Parathyroid adenoma (tissue), 2 donors: ENCODE measurements around the gene KIF25.

Source experiments
- H2AFZ ChIP-seq: fragments of 300-600 bp; sonication (generic); one replicate; pipeline ENCODE4 v1.7.0; 2017; ENCODE audit warnings: antibody characterized with exemption, mild to moderate bottlenecking
- H3K27ac ChIP-seq: fragments of 300-600 bp; sonication (generic); one replicate; pipeline ENCODE4 v1.7.0; 2017
- H3K27me3 ChIP-seq: fragments of 300-600 bp; sonication (generic); one replicate; pipeline ENCODE4 v1.7.0; 2017; ENCODE audit warnings: low read length; ENCODE audit not compliant: control insufficient read depth, insufficient read depth
- H3K36me3 ChIP-seq: fragments of 300-600 bp; sonication (generic); one replicate; pipeline ENCODE4 v1.7.0; 2017; ENCODE audit warnings: low read length; ENCODE audit not compliant: control insufficient read depth, insufficient read depth
- H3K4me1 ChIP-seq: fragments of 300-600 bp; sonication (generic); one replicate; pipeline ENCODE4 v1.7.0; 2017; ENCODE audit warnings: control low read depth
- H3K4me2 ChIP-seq: fragments of 300-600 bp; sonication (generic); one replicate; pipeline ENCODE4 v1.7.0; 2017; ENCODE audit warnings: low read length
- H3K4me3 ChIP-seq: fragments of 300-600 bp; sonication (generic); one replicate; pipeline ENCODE4 v1.7.0; 2017; ENCODE audit warnings: low read depth, low read length
- H3K79me2 ChIP-seq: fragments of 300-600 bp; sonication (generic); one replicate; pipeline ENCODE4 v1.7.0; 2017; ENCODE audit warnings: control low read depth
- H3K9ac ChIP-seq: fragments of 300-600 bp; sonication (generic); one replicate; pipeline ENCODE4 v1.7.0; 2017; ENCODE audit warnings: mild to moderate bottlenecking
- H3K9me3 ChIP-seq: fragments of 300-600 bp; sonication (generic); one replicate; pipeline ENCODE4 v1.7.0; 2017; ENCODE audit warnings: low read length; ENCODE audit not compliant: control insufficient read depth
- CTCF ChIP-seq: fragments of 300-600 bp; sonication (generic); IDR thresholded peaks from one replicate; pipeline ENCODE4 v1.7.0; 2017; ENCODE audit warnings: antibody characterized with exemption, mild to moderate bottlenecking
- donor health status: primary hyperparathyroidism.

Gene KIF25

GRCh38 chr6:168011291-168011690 is 13.8 kb downstream of the KIF25 start:
- H3K9me3 ChIP-seq = no peaks in the 10 kb centered on the region

GRCh38 chr6:168012431-168013249 is 15.2 kb downstream of the KIF25 start:
- H3K27me3 ChIP-seq = no peaks in the 10 kb centered on the region
- H3K36me3 ChIP-seq = no peaks in the 10 kb centered on the region
- no peaks in the 10 kb centered on the region for H3K4me1 ChIP-seq
- no peak for TF ChIP-seq CTCF
- no peak overlapping the region for H3K4me2 ChIP-seq
- H2AFZ ChIP-seq = no peak overlapping the region
- H3K9me3 ChIP-seq = no peaks in the 10 kb centered on the region
- no peaks in the 10 kb centered on the region for H3K79me2 ChIP-seq
- H3K4me3 ChIP-seq = no peak overlapping the region
- H3K9ac ChIP-seq = no peak overlapping the region
- H3K27ac ChIP-seq = no peak overlapping the region

More at GRCh38 chr6:168011291-168011690, 13.8 kb downstream of the KIF25 start:
- Histone ChIP-seq H2AFZ (no peak overlapping the region), H3K4me1 (no peaks in the 10 kb centered on the region), H3K36me3 (no peaks in the 10 kb centered on the region), H3K27ac (no peak overlapping the region), H3K9ac (no peak overlapping the region), H3K4me3 (no peak overlapping the region), H3K4me2 (no peak overlapping the region), H3K27me3 (no peaks in the 10 kb centered on the region), H3K79me2 (no peaks in the 10 kb centered on the region)
- no peak for TF ChIP-seq CTCF

- no peak for TF ChIP-seq CTCF
- no peaks in the 10 kb centered on the region for H3K27me3 ChIP-seq
Observed at GRCh38 chr6:168013250-168013915, 15.9 kb downstream of the KIF25 start.

GRCh38 chr6:168014428-168014827 is 17.0 kb downstream of the KIF25 start:
- no peak for TF ChIP-seq CTCF
- H3K4me1 ChIP-seq = no peaks in the 10 kb centered on the region

More at GRCh38 chr6:168013250-168013915, 15.9 kb downstream of the KIF25 start:
- Histone ChIP-seq H3K4me2 (no peak overlapping the region), H3K9ac (no peak overlapping the region), H3K4me1 (no peaks in the 10 kb centered on the region), H3K36me3 (no peaks in the 10 kb centered on the region), H3K4me3 (no peak overlapping the region), H3K27ac (no peak overlapping the region), H2AFZ (no peak overlapping the region), H3K79me2 (no peaks in the 10 kb centered on the region), H3K9me3 (no peaks in the 10 kb centered on the region)

More at GRCh38 chr6:168014428-168014827, 17.0 kb downstream of the KIF25 start:
- Histone ChIP-seq H3K9me3 (no peaks in the 10 kb centered on the region), H3K9ac (no peak overlapping the region), H3K27me3 (no peaks in the 10 kb centered on the region), H3K79me2 (no peaks in the 10 kb centered on the region), H2AFZ (no peak overlapping the region), H3K4me3 (no peak overlapping the region), H3K4me2 (no peak overlapping the region), H3K27ac (no peak overlapping the region), H3K36me3 (no peaks in the 10 kb centered on the region)
